ENCODE results near the gene RPA1. TPM values are rescaled to one million over a fixed set of nuclear protein-coding genes. Genes with fewer than 3 reads are reported as not detected.
"Not testable (repeated sequence)": the region's sequence is repeated elsewhere in the genome, so short reads cannot be mapped to it uniquely, and the experiment has no call there.

RPA1 gene
- total RNA-seq, 1 experiment from 2014 or later, result 201 TPM

GRCh38 chr17:1890758-1891450, 61.1 kb downstream of the RPA1 start:
- Histone ChIP-seq H3F3A (ENCODE audit: insufficient read depth, low read depth) (peaks cover 17% of the 10 kb centered on the region), H3K4me3 (no peak overlapping the region), H3K27ac (no peak overlapping the region), H4K20me1 (ENCODE audit: insufficient read depth) (no peaks in the 10 kb centered on the region), H3K27me3 (ENCODE audit: insufficient read depth, low read depth) (no peaks in the 10 kb centered on the region), H3K9me2 (ENCODE audit: insufficient read depth) (no peaks in the 10 kb centered on the region), H3K36me3 (ENCODE audit: low read depth) (peaks cover 11% of the 10 kb centered on the region; the same call in 1 of the 2 replicates), H3K4me1 (replicated peaks; ENCODE audit: insufficient read depth) (peaks cover 10% of the 10 kb centered on the region), H3K79me2 (ENCODE audit: low read depth) (no peaks in the 10 kb centered on the region), H3K4me2 (no peak overlapping the region), H3K9me3 (ENCODE audit: insufficient read depth, low read depth) (no peaks in the 10 kb centered on the region), H2AFZ (no peak overlapping the region)
- TF ChIP-seq EZH2 (IDR thresholded peaks at IDR 0.05; ENCODE audit: low read depth) (no peak), CTCF (conservative IDR thresholded peaks at IDR 0.05) (no peak)
- CTCF ChIA-PET, result no interaction called here
- POLR2A ChIA-PET (ENCODE audit: unreplicated experiment), result no interaction called here
- DNase-seq, result no peak
- BruUV-seq (replicated peaks), result no TSS peak
- intact Hi-C loops (cut with micrococcal nuclease; ENCODE audit: unreplicated experiment), result loop anchor here (10.0 kb wide), 1 partner anchor 394 kb away; no protein-coding TSS in a partner anchor

- DNase-seq, result peak; percentile 40 to 48
- Histone ChIP-seq H3K27me3 (ENCODE audit: insufficient read depth, low read depth) (no peaks in the 10 kb centered on the region), H3K36me3 (ENCODE audit: low read depth) (peaks cover 9% of the 10 kb centered on the region; the same call in 1 of the 2 replicates), H4K20me1 (ENCODE audit: insufficient read depth) (no peaks in the 10 kb centered on the region), H3K9me3 (ENCODE audit: insufficient read depth, low read depth) (no peaks in the 10 kb centered on the region), H3K79me2 (ENCODE audit: low read depth) (no peaks in the 10 kb centered on the region), H3K4me2 (no peak overlapping the region), H3K9me2 (ENCODE audit: insufficient read depth) (no peaks in the 10 kb centered on the region), H2AFZ (no peak overlapping the region), H3K4me1 (replicated peaks; ENCODE audit: insufficient read depth) (peaks cover 10% of the 10 kb centered on the region), H3F3A (ENCODE audit: insufficient read depth, low read depth) (peaks cover 17% of the 10 kb centered on the region), H3K27ac (no peak overlapping the region), H3K4me3 (no peak overlapping the region)
- CTCF ChIA-PET, result interaction anchor here (0.7 kb wide), 1 partner anchor 245 kb away, joined by 3 read pairs; the partner anchor contains the start of gene RILP
- TF ChIP-seq EZH2 (IDR thresholded peaks at IDR 0.05; ENCODE audit: low read depth) (no peak), CTCF (conservative IDR thresholded peaks at IDR 0.05) (no peak)
- no TSS peak for BruUV-seq (replicated peaks)
- intact Hi-C loops (cut with micrococcal nuclease; ENCODE audit: unreplicated experiment), result loop anchor here (10.0 kb wide), 1 partner anchor 390 kb away; no protein-coding TSS in a partner anchor
- POLR2A ChIA-PET (ENCODE audit: unreplicated experiment), result interaction anchor here (0.6 kb wide), 3 partner anchors 9 to 211 kb away, joined by 3 to 26 read pairs (median 9); no protein-coding TSS in a partner anchor
These were observed 65.0 kb downstream of the RPA1 start for GRCh38 chr17:1894753-1895339.

GRCh38 chr17:1895479-1895878, 65.7 kb downstream of the RPA1 start:
- H3K79me2 ChIP-seq (ENCODE audit: low read depth); H3K9me3 ChIP-seq (ENCODE audit: insufficient read depth, low read depth); H2AFZ ChIP-seq; DNase-seq; H3K4me3 ChIP-seq; H3K36me3 ChIP-seq (ENCODE audit: low read depth); BruUV-seq (replicated peaks); H3K9me2 ChIP-seq (ENCODE audit: insufficient read depth); POLR2A ChIA-PET (ENCODE audit: unreplicated experiment); H3K27ac ChIP-seq; H3K4me1 ChIP-seq (replicated peaks; ENCODE audit: insufficient read depth); H3K27me3 ChIP-seq (ENCODE audit: insufficient read depth, low read depth); H3K4me2 ChIP-seq; H4K20me1 ChIP-seq (ENCODE audit: insufficient read depth): not testable (repeated sequence)
- CTCF ChIA-PET, result interaction anchor here (0.7 kb wide), 1 partner anchor 246 kb away, joined by 3 read pairs; the partner anchor contains the start of gene RILP
- H3F3A ChIP-seq (ENCODE audit: insufficient read depth, low read depth), result peaks cover 17% of the 10 kb centered on the region
- intact Hi-C loops (cut with micrococcal nuclease; ENCODE audit: unreplicated experiment), result loop anchor here (10.0 kb wide), 1 partner anchor 389 kb away; no protein-coding TSS in a partner anchor

Measured in PC-9 (cell line).